ENCODE data around the gene TMEM63A.

TMEM63A gene

GRCh38 chr1:225846331-225847310, 35.6 kb downstream of the TMEM63A start:
- TF ChIP-seq CTCF (conservative IDR thresholded peaks at IDR 0.05; ENCODE audit: control insufficient read depth, insufficient read depth, low read depth, low read length), result no peak
- no peak for DNase-seq (ENCODE audit: low read depth)
- no peak overlapping the region for H3K4me3 ChIP-seq (ENCODE audit: control insufficient read depth, low read depth, low read length)

GRCh38 chr1:225845571-225846259, 36.5 kb downstream of the TMEM63A start:
- no peak overlapping the region for H3K4me3 ChIP-seq (ENCODE audit: control insufficient read depth, low read depth, low read length)
- TF ChIP-seq CTCF (conservative IDR thresholded peaks at IDR 0.05; ENCODE audit: control insufficient read depth, insufficient read depth, low read depth, low read length), result peak; percentile 87
- DNase-seq (ENCODE audit: low read depth), result peak; percentile 83

GRCh38 chr1:225845097-225845496, 37.1 kb downstream of the TMEM63A start:
- DNase-seq (ENCODE audit: low read depth), result no peak
- TF ChIP-seq CTCF (conservative IDR thresholded peaks at IDR 0.05; ENCODE audit: control insufficient read depth, insufficient read depth, low read depth, low read length), result no peak
- H3K4me3 ChIP-seq (ENCODE audit: control insufficient read depth, low read depth, low read length), result no peak overlapping the region

- no peak for DNase-seq (ENCODE audit: low read depth)
- TF ChIP-seq CTCF (conservative IDR thresholded peaks at IDR 0.05; ENCODE audit: control insufficient read depth, insufficient read depth, low read depth, low read length), result no peak
- H3K4me3 ChIP-seq (ENCODE audit: control insufficient read depth, low read depth, low read length), result no peak overlapping the region
These were observed 37.7 kb downstream of the TMEM63A start for GRCh38 chr1:225844236-225845061.

GRCh38 chr1:225843426-225843795, 38.8 kb downstream of the TMEM63A start:
- no peak for TF ChIP-seq CTCF (conservative IDR thresholded peaks at IDR 0.05; ENCODE audit: control insufficient read depth, insufficient read depth, low read depth, low read length)
- H3K4me3 ChIP-seq (ENCODE audit: control insufficient read depth, low read depth, low read length), result no peak overlapping the region
- DNase-seq (ENCODE audit: low read depth), result no peak

GRCh38 chr1:225842788-225843425, 39.3 kb downstream of the TMEM63A start:
- DNase-seq (ENCODE audit: low read depth), result no peak
- TF ChIP-seq CTCF (conservative IDR thresholded peaks at IDR 0.05; ENCODE audit: control insufficient read depth, insufficient read depth, low read depth, low read length), result no peak
- H3K4me3 ChIP-seq (ENCODE audit: control insufficient read depth, low read depth, low read length), result no peak overlapping the region

Data from fibroblast of mammary gland (primary cell).